CD4-positive, alpha-beta T cell (primary cell): Measurements from ENCODE around the gene TTLL3. TPM values are rescaled to one million over a fixed set of nuclear protein-coding genes. Genes with fewer than 3 reads are reported as not detected.

Source experiments
- ATAC-seq: fragments of 200-7000 bp; cut with Tn5 transposase; one replicate; pipeline ENCODE4 v1.10.0; 2022; ENCODE audit warnings: mild to moderate bottlenecking; ENCODE audit not compliant: poor library complexity
- CTCF ChIA-PET: fragments of 350-600 bp; sonication (Branson Sonifier 250); formaldehyde crosslinking; loops from one replicate; lab custom pipeline; 2021; ENCODE audit warnings: antibody characterized with exemption, inconsistent platforms; lab: Charles Lee
- POLR2A ChIA-PET: fragments of 350-600 bp; sonication (Branson Sonifier 250); formaldehyde crosslinking; loops from one replicate; lab custom pipeline; 2021; ENCODE audit warnings: antibody characterized with exemption, inconsistent platforms; lab: Charles Lee
- DNase-seq, 14 experiments: peaks; one replicate each; pipeline ENCODE4 v3.0.0-alpha.2; 2013 to 2020; ENCODE audit warnings: mixed read lengths in 2 of 14
- H3K27ac ChIP-seq, 2 donors: one replicate each; pipeline versions ENCODE4 v1.5.1 to v1.7.0; 2013; ENCODE audit warnings: low read length in 2 of 2, low read depth in 1 of 2, mild to moderate bottlenecking in 1 of 2
- H3K27me3 ChIP-seq, 2 experiments: 1 replicate in 1 of 2; 2 replicates in 1 of 2; pipeline versions ENCODE4 v1.6.1 to v1.7.0; 2013; ENCODE audit warnings: low read length in 2 of 2, control low read depth in 1 of 2, mild to moderate bottlenecking in 1 of 2, moderate library complexity in 1 of 2; ENCODE audit not compliant: insufficient read depth in 2 of 2, control insufficient read depth in 1 of 2
- H3K36me3 ChIP-seq: one replicate; pipeline ENCODE4 v1.6.1; 2013; ENCODE audit warnings: low read length, control low read depth; ENCODE audit not compliant: insufficient read depth
- H3K4me1 ChIP-seq: one replicate; pipeline ENCODE4 v1.6.1; 2013; ENCODE audit warnings: low read length, control low read depth; ENCODE audit not compliant: insufficient read depth
- H3K4me3 ChIP-seq: one replicate; pipeline ENCODE4 v1.5.1; 2013; ENCODE audit warnings: mild to moderate bottlenecking, low read length, moderate library complexity
- H3K9me3 ChIP-seq, 2 experiments: 1 replicate in 1 of 2; 2 replicates in 1 of 2; pipeline versions ENCODE4 v1.6.1 to v1.7.0; 2013; ENCODE audit warnings: low read length in 2 of 2, mild to moderate bottlenecking in 2 of 2, control low read depth in 1 of 2, moderate library complexity in 1 of 2; ENCODE audit not compliant: control insufficient read depth in 1 of 2, insufficient read depth in 1 of 2
- H3K27ac Mint-ChIP-seq: one replicate; pipeline ENCODE4 v1.8.0; 2020; ENCODE audit warnings: mixed read lengths
- H3K27me3 Mint-ChIP-seq: one replicate; pipeline ENCODE4 v1.8.0; 2021; ENCODE audit warnings: mixed read lengths
- H3K36me3 Mint-ChIP-seq: one replicate; pipeline ENCODE4 v1.8.0; 2021; ENCODE audit warnings: low read depth, mixed read lengths
- H3K4me1 Mint-ChIP-seq: one replicate; pipeline ENCODE4 v1.8.0; 2021; ENCODE audit warnings: low read depth, mixed read lengths
- H3K4me3 Mint-ChIP-seq: one replicate; pipeline ENCODE4 v1.8.0; 2020; ENCODE audit warnings: mild to moderate bottlenecking, mixed read lengths
- H3K9me3 Mint-ChIP-seq: one replicate; pipeline ENCODE4 v1.8.0; 2020; ENCODE audit warnings: mixed read lengths
- intact Hi-C, 2 experiments: fragments of 100-400 bp; cut with DNase I in 1 of 2; cut with micrococcal nuclease in 1 of 2; formaldehyde crosslinking; loops; one replicate each; pipeline versions ENCODE4 v1.15.1 to v1.9.0; 2023 to 2025; cut with DNase I, micrococcal nuclease
- total RNA-seq, 174 experiments: library from RNA in 2 of 174; stranded (reverse) in 2 of 174; gene quantifications; one replicate each; pipeline ENCODE4 v1.2.3 and lab custom pipeline; 2021 to 2026
- TF ChIP-seq, protein P1 (sequence below): fragments of 200-600 bp; IDR thresholded peaks from one replicate; pipeline ENCODE4 v1.8.0; 2022; ENCODE audit warnings: antibody characterized with exemption, mild to moderate bottlenecking

The TTLL3 gene
- total RNA-seq, 2 experiments from 2014 or later, result 50.5 to 58.6 TPM

DNA sequence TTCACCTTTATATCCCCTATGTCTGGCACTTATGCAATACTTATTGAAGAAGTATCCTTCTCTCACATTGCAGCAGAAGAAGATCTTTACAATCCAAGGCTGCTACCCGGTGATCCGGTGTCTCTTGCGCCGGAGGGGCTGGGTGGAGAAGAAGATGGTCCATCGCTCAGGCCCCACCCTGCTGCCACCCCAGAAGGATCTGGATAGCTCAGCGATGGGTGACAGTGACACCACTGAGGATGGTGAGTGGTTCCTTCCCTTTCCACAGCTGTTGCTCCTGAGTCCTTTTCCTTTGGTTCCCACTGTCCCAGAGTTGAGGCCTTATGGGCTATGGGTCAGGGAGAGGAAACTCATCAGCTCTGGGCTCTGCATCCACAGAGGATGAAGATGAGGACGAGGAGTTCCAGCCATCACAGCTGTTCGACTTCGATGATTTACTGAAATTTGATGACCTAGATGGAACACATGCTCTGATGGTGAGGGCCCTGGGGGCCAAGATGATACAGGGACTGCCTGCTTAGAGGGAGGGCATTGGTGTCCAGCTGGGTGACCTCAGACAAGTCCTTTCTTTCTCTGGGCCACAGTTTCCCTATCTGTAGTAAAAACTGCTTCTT is 2.9 kb downstream of the TTLL3 start:
- H3K36me3 Mint-ChIP-seq, result peaks cover 15% of the 10 kb centered on the region
- H3K27me3 ChIP-seq, result no peaks in the 10 kb centered on the region
- no peaks in the 10 kb centered on the region for H3K9me3 ChIP-seq
- no peak overlapping the region for H3K27ac Mint-ChIP-seq
- ATAC-seq (no peak), DNase-seq (no peak)
- POLR2A ChIA-PET, result interaction anchor here (1.5 kb wide), 1 partner anchor 20 kb away, joined by 5 read pairs; the partner anchor contains the start of gene ARPC4
- CTCF ChIA-PET, result no interaction called here
- H3K4me1 ChIP-seq, result peaks cover 28% of the 10 kb centered on the region
- H3K9me3 Mint-ChIP-seq, result no peaks in the 10 kb centered on the region
- peak overlapping the region; percentile 11 for H3K4me3 Mint-ChIP-seq
- TF ChIP-seq, protein P1, sequence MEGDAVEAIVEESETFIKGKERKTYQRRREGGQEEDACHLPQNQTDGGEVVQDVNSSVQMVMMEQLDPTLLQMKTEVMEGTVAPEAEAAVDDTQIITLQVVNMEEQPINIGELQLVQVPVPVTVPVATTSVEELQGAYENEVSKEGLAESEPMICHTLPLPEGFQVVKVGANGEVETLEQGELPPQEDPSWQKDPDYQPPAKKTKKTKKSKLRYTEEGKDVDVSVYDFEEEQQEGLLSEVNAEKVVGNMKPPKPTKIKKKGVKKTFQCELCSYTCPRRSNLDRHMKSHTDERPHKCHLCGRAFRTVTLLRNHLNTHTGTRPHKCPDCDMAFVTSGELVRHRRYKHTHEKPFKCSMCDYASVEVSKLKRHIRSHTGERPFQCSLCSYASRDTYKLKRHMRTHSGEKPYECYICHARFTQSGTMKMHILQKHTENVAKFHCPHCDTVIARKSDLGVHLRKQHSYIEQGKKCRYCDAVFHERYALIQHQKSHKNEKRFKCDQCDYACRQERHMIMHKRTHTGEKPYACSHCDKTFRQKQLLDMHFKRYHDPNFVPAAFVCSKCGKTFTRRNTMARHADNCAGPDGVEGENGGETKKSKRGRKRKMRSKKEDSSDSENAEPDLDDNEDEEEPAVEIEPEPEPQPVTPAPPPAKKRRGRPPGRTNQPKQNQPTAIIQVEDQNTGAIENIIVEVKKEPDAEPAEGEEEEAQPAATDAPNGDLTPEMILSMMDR, result no peak
- no peak overlapping the region for H3K4me3 ChIP-seq
- H3K27me3 Mint-ChIP-seq, result no peaks in the 10 kb centered on the region
- peaks cover 9% of the 10 kb centered on the region for H3K36me3 ChIP-seq
- intact Hi-C loops, result no loop called here
- no peak overlapping the region for H3K27ac ChIP-seq
- peaks cover 30% of the 10 kb centered on the region for H3K4me1 Mint-ChIP-seq

DNA sequence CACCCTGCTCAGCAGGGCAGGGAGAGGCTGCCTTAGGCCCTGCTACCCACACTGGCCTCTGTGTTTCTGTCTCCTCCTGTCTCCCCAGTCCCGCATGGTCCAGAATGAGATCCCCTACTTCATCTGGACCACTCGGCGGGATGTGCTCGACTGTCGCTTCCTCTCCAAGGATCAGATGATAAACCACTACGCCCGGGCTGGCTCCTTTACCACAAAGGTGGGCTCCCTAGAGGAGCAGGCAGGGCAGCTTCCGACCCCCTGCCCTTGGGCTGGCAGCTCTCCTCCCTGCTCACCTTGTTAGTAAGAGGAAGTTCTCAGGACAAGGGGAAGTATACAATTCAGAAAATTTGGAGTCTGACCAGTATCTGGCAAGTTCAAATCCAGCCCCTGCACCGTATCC is 5.9 kb downstream of the TTLL3 start:
- Histone ChIP-seq H3K27ac (no peak overlapping the region), H3K36me3 (peaks cover 9% of the 10 kb centered on the region), H3K9me3 (no peaks in the 10 kb centered on the region), H3K4me1 (peaks cover 1% of the 10 kb centered on the region), H3K27me3 (no peaks in the 10 kb centered on the region), H3K4me3 (no peak overlapping the region)
- no peak for DNase-seq
- Mint-ChIP-seq H3K27me3 (no peaks in the 10 kb centered on the region), H3K27ac (no peak overlapping the region), H3K4me3 (no peak overlapping the region), H3K4me1 (peaks cover 7% of the 10 kb centered on the region), H3K36me3 (peaks cover 7% of the 10 kb centered on the region), H3K9me3 (no peaks in the 10 kb centered on the region)
- POLR2A ChIA-PET, result no interaction called here
- CTCF ChIA-PET, result no interaction called here
- TF ChIP-seq, protein P1, result no peak
- intact Hi-C loops, result no loop called here
- no peak for ATAC-seq

DNA sequence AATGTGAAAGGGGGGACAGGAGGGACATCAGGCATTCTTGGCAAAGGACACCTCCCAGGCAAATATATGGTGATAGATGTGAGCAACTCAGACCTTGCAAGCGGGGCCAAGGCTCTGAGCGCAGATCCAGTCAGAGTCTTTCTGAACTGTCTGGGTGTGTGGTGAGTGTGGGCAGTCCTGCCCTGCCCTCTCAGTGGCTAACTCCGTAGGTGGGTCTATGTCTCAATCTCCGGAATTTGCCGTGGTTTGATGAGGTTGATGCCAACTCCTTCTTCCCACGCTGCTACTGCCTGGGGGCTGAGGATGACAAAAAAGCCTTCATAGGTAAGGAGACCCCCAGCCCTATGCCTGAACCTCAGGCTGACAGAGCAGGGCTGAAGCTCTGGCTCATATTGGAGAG is 7.4 kb downstream of the TTLL3 start:
- no peaks in the 10 kb centered on the region for H3K27me3 Mint-ChIP-seq
- intact Hi-C loops, result no loop called here
- DNase-seq (no peak), ATAC-seq (no peak)
- H3K27ac ChIP-seq, result no peak overlapping the region
- TF ChIP-seq, protein P1, result no peak
- H3K4me3 ChIP-seq, result no peak overlapping the region
- no peaks in the 10 kb centered on the region for H3K27me3 ChIP-seq
- CTCF ChIA-PET, result no interaction called here
- no peaks in the 10 kb centered on the region for H3K36me3 Mint-ChIP-seq
- no peaks in the 10 kb centered on the region for H3K4me1 Mint-ChIP-seq
- H3K27ac Mint-ChIP-seq, result no peak overlapping the region
- no peaks in the 10 kb centered on the region for H3K4me1 ChIP-seq
- POLR2A ChIA-PET, result no interaction called here
- H3K4me3 Mint-ChIP-seq, result no peak overlapping the region
- H3K9me3 ChIP-seq, result no peaks in the 10 kb centered on the region
- H3K9me3 Mint-ChIP-seq, result no peaks in the 10 kb centered on the region
- peaks cover 9% of the 10 kb centered on the region for H3K36me3 ChIP-seq
